ENCODE results near the gene ARID1B. TPM values are rescaled to one million over a fixed set of nuclear protein-coding genes. Genes with fewer than 3 reads are reported as not detected.

The ARID1B gene
- total and polyA plus RNA-seq, 10 of the 15 experiments (the other 5 are each of a cell fraction or from before 2014, with no cell fraction given): 24.7 to 133 (median 54.6) TPM

- WGBS (ENCODE audit: insufficient coverage, insufficient replicate concordance, low lambda C conversion rate, missing lambda C conversion rate): 3% methylated on average over 4 of the region's 4 CpGs
- Histone ChIP-seq H3K36me3 (ENCODE audit: control insufficient read depth in 2 of 2, insufficient read depth in 2 of 2, low read length in 1 of 2) (0 out of 4 replicates have a peak, but pooled peaks cover 0 to 1% of the 10 kb centered on the region in 2 experiments), H3K27ac (ENCODE audit: control insufficient read depth, insufficient read depth) (peak overlapping the region; percentile 95), H3K27me3 (replicated peaks in 1 of 2; ENCODE audit: control insufficient read depth in 2 of 2, insufficient read depth in 2 of 2, low read length in 1 of 2) (no peaks in the 10 kb centered on the region), H3K79me2 (ENCODE audit: control insufficient read depth, insufficient read depth, low read length) (peaks cover 95% of the 10 kb centered on the region), H3K4me3 (peak overlapping the region; percentile 86), H3K4me2 (ENCODE audit: control insufficient read depth, insufficient read depth) (peak overlapping the region; percentile 91), H4K20me1 (ENCODE audit: control insufficient read depth, insufficient read depth) (no peaks in the 10 kb centered on the region), H3K9ac (ENCODE audit: control insufficient read depth, insufficient read depth, low read length) (peak overlapping the region; percentile 98), H2AFZ (ENCODE audit: control insufficient read depth, low read depth, low read length) (no peak overlapping the region), H3K4me1 (ENCODE audit: control insufficient read depth, insufficient read depth, low read length) (peaks cover 37% of the 10 kb centered on the region), H3K9me3 (replicated peaks; ENCODE audit: control insufficient read depth, insufficient read depth, low read length) (peaks cover 3% of the 10 kb centered on the region; the same call in 2 of the 3 replicates)
- RAD21 ChIA-PET (ENCODE audit: unreplicated experiment): interaction anchor here (0.8 to 4.2 kb wide), 24 partner anchors 13 to 383 kb away, joined by 3 to 14 read pairs (median 4); no protein-coding TSS in a partner anchor
- CTCF ChIA-PET: interaction anchor here (0.6 to 2.4 kb wide), 16 partner anchors 10 to 1351 kb away, joined by 3 to 8 read pairs (median 4); no protein-coding TSS in a partner anchor
- FAIRE-seq (peak; percentile 27), DNase-seq (ENCODE audit: low read depth, low spot score) (no peak), ATAC-seq (peak; percentile 24)
- TF ChIP-seq PML (IDR thresholded peaks at IDR 0.05; ENCODE audit: low read length): no peak
- TF ChIP-seq MEF2B (IDR thresholded peaks at IDR 0.05; ENCODE audit: partially characterized antibody, poor library complexity, severe bottlenecking): peak; percentile 42
- TF ChIP-seq NBN (IDR thresholded peaks at IDR 0.05): no peak
- 0 out of 2 replicates have a peak, but pooled peaks have one; percentile 18 for TF ChIP-seq ATF2 (IDR thresholded peaks at IDR 0.05; ENCODE audit: low read length)
- peak; percentile 43; the same call in 1 of the 2 replicates for TF ChIP-seq JUNB (IDR thresholded peaks at IDR 0.05)
- no peak for TF ChIP-seq PRDM15 (CRISPR knock-in tag; IDR thresholded peaks at IDR 0.05)
- TF ChIP-seq NFIC (IDR thresholded peaks at IDR 0.05; ENCODE audit: low read depth, low read length): 0 out of 2 replicates have a peak, but pooled peaks have one; percentile 39
- intact Hi-C loops (cut with micrococcal nuclease; ENCODE audit: unreplicated experiment) (loop anchor here (2.0 to 10.0 kb wide), 4 partner anchors 93 to 326 kb away; no protein-coding TSS in a partner anchor), in situ Hi-C loops (cut with MboI) (no loop called here)
- SMC1A ChIA-PET (ENCODE audit: uncharacterized antibody, unreplicated experiment): interaction anchor here (0.6 to 2.5 kb wide), 28 partner anchors 9 to 456 kb away, joined by 3 to 13 read pairs (median 4); no protein-coding TSS in a partner anchor
- no TSS peak for BruUV-seq (replicated peaks)
- POLR2A ChIA-PET: interaction anchor here (1.3 to 2.0 kb wide), 3 partner anchors 9 to 69 kb away, joined by 4 to 5 read pairs (median 4); no protein-coding TSS in a partner anchor
Observed at GRCh38 chr6:157020398-157020797, 243.2 kb downstream of the ARID1B start.

Measured in GM12878 (cell line).